Mucosa of descending colon (tissue), 3 donors: ENCODE data around the gene ABCA10. TPM values are rescaled to one million over a fixed set of nuclear protein-coding genes. Genes with fewer than 3 reads are reported as not detected.

ENCODE experiments used
- ATAC-seq: fragments of 200-7000 bp; cut with Tn5 transposase; one replicate; pipeline ENCODE4 v1.9.1; 2020; ENCODE audit warnings: mild to moderate bottlenecking, moderate library complexity
- DNase-seq, 3 donors: peaks; one replicate each; pipeline ENCODE4 v3.0.0-alpha.2; 2020
- H3K36me3 ChIP-seq: fragments of 200-600 bp; one replicate; pipeline ENCODE4 v1.8.0; 2021; ENCODE audit warnings: low read depth, mild to moderate bottlenecking
- H3K4me1 ChIP-seq: fragments of 200-600 bp; one replicate; pipeline ENCODE4 v1.8.0; 2021; ENCODE audit warnings: low read depth, mild to moderate bottlenecking
- H3K4me3 ChIP-seq: fragments of 200-600 bp; one replicate; pipeline ENCODE4 v1.8.0; 2021; ENCODE audit warnings: mild to moderate bottlenecking
- H3K9me3 ChIP-seq: fragments of 200-600 bp; one replicate; pipeline ENCODE4 v1.8.0; 2021; ENCODE audit warnings: mild to moderate bottlenecking
- CTCF ChIP-seq: fragments of 200-600 bp; IDR thresholded peaks from one replicate; pipeline ENCODE4 v1.8.0; 2022; ENCODE audit warnings: antibody characterized with exemption, mild to moderate bottlenecking
- intact Hi-C, 2 donors: fragments of 100-400 bp; cut with DNase I in 1 of 2; cut with micrococcal nuclease in 1 of 2; formaldehyde crosslinking; loops; one replicate each; pipeline versions ENCODE4 v1.11.0 to v1.11.1; 2022; cut with DNase I, micrococcal nuclease
- total RNA-seq, 3 donors: library from RNA; stranded (reverse); fragmentation: NEBNext Ultra II Directional in 2 of 3; extraction: Animal tissue kit (Norgen Biotek cat#: 25700) in 2 of 3; gene quantifications; one replicate each; pipeline versions ENCODE4 v1.2.1 to v1.2.4, GENCODE V29; 2021 to 2023
- donor health status: DM: no; HTN: no; CAD: no; lungs with moderate emphysema.
- donor health status: DM: no; HTN: no; CAD: no.
- donor health status: DM: no; HTN: yes; CAD: no.

The ABCA10 gene
- total RNA-seq, 3 donors from 2014 or later = 3.1 to 14.2 (median 6.1) TPM

GRCh38 chr17:69223809-69224208 is 4.8 kb downstream of the ABCA10 start:
- H3K4me3 ChIP-seq = no peak overlapping the region
- no peaks in the 10 kb centered on the region for H3K36me3 ChIP-seq
- no peaks in the 10 kb centered on the region for H3K4me1 ChIP-seq
- TF ChIP-seq CTCF = no peak
- DNase-seq (no peak), ATAC-seq (no peak)
- no peaks in the 10 kb centered on the region for H3K9me3 ChIP-seq
- intact Hi-C loops = no loop called here

GRCh38 chr17:69222707-69223258 is 5.8 kb downstream of the ABCA10 start:
- H3K4me1 ChIP-seq = no peaks in the 10 kb centered on the region
- no peak overlapping the region for H3K4me3 ChIP-seq
- no peaks in the 10 kb centered on the region for H3K36me3 ChIP-seq
- no peak for TF ChIP-seq CTCF
- DNase-seq (no peak), ATAC-seq (no peak)
- no peaks in the 10 kb centered on the region for H3K9me3 ChIP-seq
- intact Hi-C loops = no loop called here

- H3K36me3 ChIP-seq = no peaks in the 10 kb centered on the region
- intact Hi-C loops = no loop called here
- no peaks in the 10 kb centered on the region for H3K4me1 ChIP-seq
- H3K9me3 ChIP-seq = no peaks in the 10 kb centered on the region
- no peak for ATAC-seq
- no peak overlapping the region for H3K4me3 ChIP-seq
- no peak for TF ChIP-seq CTCF
- no peak for DNase-seq
These were observed 8.5 kb downstream of the ABCA10 start for GRCh38 chr17:69220098-69220497.

- Histone ChIP-seq H3K4me3 (no peak overlapping the region), H3K4me1 (no peaks in the 10 kb centered on the region), H3K9me3 (no peaks in the 10 kb centered on the region), H3K36me3 (no peaks in the 10 kb centered on the region)
- no peak for DNase-seq
- ATAC-seq = no peak
- intact Hi-C loops = no loop called here
- no peak for TF ChIP-seq CTCF
These were observed 9.6 kb downstream of the ABCA10 start for GRCh38 chr17:69218986-69219385.

GRCh38 chr17:69213059-69213813 is 15.4 kb downstream of the ABCA10 start:
- intact Hi-C loops = no loop called here
- H3K4me1 ChIP-seq = no peaks in the 10 kb centered on the region

More at GRCh38 chr17:69213059-69213813, 15.4 kb downstream of the ABCA10 start:
- no peaks in the 10 kb centered on the region for H3K9me3 ChIP-seq
- ATAC-seq (no peak), DNase-seq (no peak)
- H3K4me3 ChIP-seq = no peak overlapping the region
- TF ChIP-seq CTCF = no peak
- no peaks in the 10 kb centered on the region for H3K36me3 ChIP-seq
